ENCODE measurements around the gene NDOR1. TPM values are rescaled to one million over a fixed set of nuclear protein-coding genes. Genes with fewer than 3 reads are reported as not detected.

NDOR1 gene
- total and polyA plus RNA-seq, 2 of the 8 experiments (the other 6 are each of a cell fraction or from before 2014, with no cell fraction given), result 25.7 to 32.3 TPM

DNA sequence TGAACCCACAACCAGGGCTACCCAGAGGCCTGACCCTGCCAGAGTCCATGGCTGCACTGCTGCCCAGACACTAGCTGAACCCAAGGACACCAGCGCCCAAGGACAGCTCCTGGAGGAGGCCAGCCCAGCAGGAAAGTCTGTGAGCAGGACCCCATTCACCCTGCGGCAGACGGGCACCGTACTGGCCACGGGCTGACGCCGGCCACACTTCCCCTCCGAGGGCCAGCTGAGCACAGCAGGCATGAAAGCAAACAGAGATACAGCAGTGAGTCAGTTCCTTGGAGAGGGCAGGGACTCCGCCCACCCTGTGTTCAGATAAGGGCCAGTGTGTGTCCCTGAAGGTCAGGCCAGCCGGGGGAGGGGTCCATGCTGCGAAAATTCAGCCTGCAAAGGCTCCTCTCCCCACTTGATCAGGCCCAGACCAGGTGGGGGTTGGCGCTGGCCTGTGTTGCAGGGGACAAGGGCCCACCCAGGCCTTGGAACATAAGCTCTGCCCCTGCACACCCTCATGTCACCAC lies 13.3 kb downstream of the NDOR1 start:
- H2AFZ ChIP-seq (ENCODE audit: low read length), result no peak overlapping the region
- peak overlapping the region; percentile 39; the same call in 1 of the 2 replicates for H2AK5ac ChIP-seq (ENCODE audit: low read depth, low read length)
- no peak overlapping the region for H3K18ac ChIP-seq (ENCODE audit: extremely low read depth, low read length)
- POLR2A ChIA-PET (ENCODE audit: partially characterized antibody), result interaction anchor here (1.1 to 69.9 kb wide), 7 partner anchors 11 to 227 kb away, joined by 3 to 1462 read pairs (median 6); partner anchors contain the start of genes NDOR1, NELFB, PAXX and STPG3
- no peak overlapping the region for H2BK12ac ChIP-seq (ENCODE audit: low read depth, low read length)
- H2BK120ac ChIP-seq (replicated peaks; ENCODE audit: low read depth, low read length), result no peak overlapping the region
- H3K36me3 ChIP-seq (ENCODE audit: control insufficient read depth in 2 of 4, insufficient read depth in 4 of 4, low read length in 3 of 4), result peaks cover 0 to 22% (median 7%) of the 10 kb centered on the region in 4 experiments; a peak in 6 of 8 replicates
- CTCF ChIA-PET (ENCODE audit: partially characterized antibody), result interaction anchor here (0.9 to 20.2 kb wide), 9 partner anchors 12 to 271 kb away, joined by 3 to 204 read pairs (median 4); partner anchors contain the start of genes ANAPC2 and SSNA1
- FAIRE-seq, result no peak
- peaks cover 0 to 9% of the 10 kb centered on the region in 2 experiments for H4K20me1 ChIP-seq (replicated peaks in 1 of 2; ENCODE audit: control insufficient read depth in 1 of 2, insufficient read depth in 2 of 2, low read length in 2 of 2)
- no peaks in the 10 kb centered on the region for H3K79me2 ChIP-seq (ENCODE audit: control insufficient read depth in 1 of 2, insufficient read depth in 2 of 2, low read length in 2 of 2)
- no peak overlapping the region for H3K4me3 ChIP-seq (ENCODE audit: extremely low read depth in 1 of 4, insufficient read depth in 2 of 4, low read depth in 3 of 4, low read length in 4 of 4)
- H2BK20ac ChIP-seq (ENCODE audit: low read length), result no peak overlapping the region
- H3K14ac ChIP-seq (ENCODE audit: insufficient read length), result no peak overlapping the region
- H2BK15ac ChIP-seq (ENCODE audit: low read length), result no peak overlapping the region
- no peak overlapping the region for H3K4me2 ChIP-seq (ENCODE audit: insufficient read depth in 1 of 2, low read depth in 2 of 2, low read length in 2 of 2)
- no peak overlapping the region for H2BK5ac ChIP-seq (ENCODE audit: low read depth, low read length)
- no peaks in the 10 kb centered on the region; a peak in 2 of 7 replicates for H3K27me3 ChIP-seq (replicated peaks in 1 of 4; ENCODE audit: control insufficient read depth in 3 of 4, extremely low read depth in 1 of 4, insufficient read depth in 3 of 4, low read length in 3 of 4)
- H3K79me1 ChIP-seq (ENCODE audit: low read depth, low read length), result no peaks in the 10 kb centered on the region
- no peak overlapping the region for H3K56ac ChIP-seq (replicated peaks; ENCODE audit: insufficient read length, low read depth, low read length)
- H4K8ac ChIP-seq (ENCODE audit: extremely low read depth, insufficient read depth, low read length), result no peak overlapping the region
- no peak overlapping the region for H3K27ac ChIP-seq (ENCODE audit: low read depth, low read length)
- H4K5ac ChIP-seq (ENCODE audit: insufficient read length, low read depth, low read length), result no peak overlapping the region
- no peak overlapping the region for H4K91ac ChIP-seq (replicated peaks; ENCODE audit: insufficient read length, low read length)
- H3K9ac ChIP-seq (replicated peaks in 1 of 4; ENCODE audit: extremely low read depth in 1 of 4, low read depth in 3 of 4, low read length in 3 of 4), result no peak overlapping the region
- no peak for DNase-seq (ENCODE audit: low read depth in 1 of 2, low spot score in 2 of 2)
- H3K4me1 ChIP-seq (replicated peaks in 1 of 4; ENCODE audit: control insufficient read depth in 3 of 4, insufficient read depth in 4 of 4, low read length in 3 of 4), result peaks cover 0 to 15% (median 9%) of the 10 kb centered on the region in 4 experiments; a peak in 5 of 7 replicates
- no peak overlapping the region for H3K4ac ChIP-seq (replicated peaks; ENCODE audit: insufficient read length, low read depth, low read length)
- H3K23me2 ChIP-seq (ENCODE audit: low read depth, low read length), result peaks cover 16% of the 10 kb centered on the region; the same call in 1 of the 2 replicates
- no peaks in the 10 kb centered on the region for H3K9me3 ChIP-seq (ENCODE audit: insufficient read depth in 2 of 2, low read depth in 1 of 2, low read length in 1 of 2)
- WGBS, 2 experiments (ENCODE audit: extremely low coverage in 1 of 2, insufficient coverage in 1 of 2, insufficient read length in 1 of 2, insufficient replicate concordance in 2 of 2, low coverage in 1 of 2, low lambda C conversion rate in 2 of 2, missing lambda C conversion rate in 1 of 2), result 93% methylated on average over 12 of the region's 12 CpGs; no CpG with 5 or more reads in 1 of the 2 experiments
- TF ChIP-seq, protein P1, sequence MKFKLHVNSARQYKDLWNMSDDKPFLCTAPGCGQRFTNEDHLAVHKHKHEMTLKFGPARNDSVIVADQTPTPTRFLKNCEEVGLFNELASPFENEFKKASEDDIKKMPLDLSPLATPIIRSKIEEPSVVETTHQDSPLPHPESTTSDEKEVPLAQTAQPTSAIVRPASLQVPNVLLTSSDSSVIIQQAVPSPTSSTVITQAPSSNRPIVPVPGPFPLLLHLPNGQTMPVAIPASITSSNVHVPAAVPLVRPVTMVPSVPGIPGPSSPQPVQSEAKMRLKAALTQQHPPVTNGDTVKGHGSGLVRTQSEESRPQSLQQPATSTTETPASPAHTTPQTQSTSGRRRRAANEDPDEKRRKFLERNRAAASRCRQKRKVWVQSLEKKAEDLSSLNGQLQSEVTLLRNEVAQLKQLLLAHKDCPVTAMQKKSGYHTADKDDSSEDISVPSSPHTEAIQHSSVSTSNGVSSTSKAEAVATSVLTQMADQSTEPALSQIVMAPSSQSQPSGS (IDR thresholded peaks at IDR 0.05; ENCODE audit: low read length), result no peak
- TF ChIP-seq FOSL1 (IDR thresholded peaks at IDR 0.05; ENCODE audit: insufficient read depth, low read depth, low read length) (no peak), EGR1 (IDR thresholded peaks at IDR 0.05; ENCODE audit: borderline replicate concordance, low read depth, low read length) (no peak)
- no peak overlapping the region for H3K23ac ChIP-seq (ENCODE audit: insufficient read length)

All from H1 (cell line).